ENCODE data around the gene SMYD3. TPM values are rescaled to one million over a fixed set of nuclear protein-coding genes. Genes with fewer than 3 reads are reported as not detected.

SMYD3 gene
- total and polyA plus RNA-seq, 2 of the 4 experiments (the other 2 are of a cell fraction): 26.5 to 37.6 TPM

DNA sequence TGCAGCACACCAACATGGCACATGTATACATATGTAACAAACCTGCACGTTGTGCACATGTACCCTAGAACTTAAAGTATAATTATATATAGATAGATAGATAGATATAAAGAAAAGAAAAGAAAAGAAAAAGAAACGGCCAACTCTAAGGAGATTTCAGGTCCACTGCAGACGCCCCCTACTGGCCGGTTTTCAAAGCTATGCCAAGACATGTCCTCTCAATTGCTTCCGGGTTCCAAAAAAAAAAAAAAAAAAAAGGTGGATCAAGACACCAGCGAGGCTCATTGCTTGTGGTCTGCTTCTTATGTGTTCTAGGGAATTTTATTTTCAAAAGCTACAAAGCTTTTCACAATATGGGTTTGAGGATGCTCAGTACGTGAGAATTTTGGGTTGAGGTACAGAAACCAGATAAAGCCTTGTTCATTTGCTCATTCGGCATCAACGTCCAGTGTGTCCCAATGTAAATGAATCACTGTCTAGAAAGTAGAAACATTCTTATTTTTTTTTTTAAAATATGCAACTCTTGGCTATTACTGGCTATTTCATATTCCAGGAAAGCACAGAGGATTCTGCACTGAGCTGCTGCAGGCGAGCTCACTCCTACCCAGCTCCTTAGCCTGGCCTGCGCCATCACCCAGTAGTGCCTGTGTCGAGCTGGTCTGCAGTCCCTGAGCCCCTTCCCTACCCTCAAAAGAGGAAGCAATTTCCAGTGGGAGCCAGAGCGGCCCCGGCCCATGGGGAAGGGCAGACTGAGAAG is 709.3 kb downstream of the SMYD3 start:
- H3K23ac ChIP-seq (ENCODE audit: low read depth, low read length): no peak overlapping the region
- in situ Hi-C loops (cut with MboI; ENCODE audit: low sequenced_read_pairs) (no loop called here), intact Hi-C loops (cut with micrococcal nuclease) (no loop called here), dilution Hi-C loops (cut with HindIII; ENCODE audit: low sequenced_read_pairs, unreplicated experiment) (no loop called here)
- peak overlapping the region; percentile 44 for H3K4ac ChIP-seq (ENCODE audit: low read depth, low read length)
- peak overlapping the region; percentile 48; the same call in 1 of the 2 replicates for H4K91ac ChIP-seq (ENCODE audit: insufficient read depth, low read depth, low read length)
- H3K56ac ChIP-seq (ENCODE audit: extremely low read depth, insufficient read depth, low read length): no peak overlapping the region
- no peaks in the 10 kb centered on the region for H3K27me3 ChIP-seq (ENCODE audit: control insufficient read depth, insufficient read depth, low read length)
- peaks cover 16% of the 10 kb centered on the region for H3K4me1 ChIP-seq (ENCODE audit: control insufficient read depth, insufficient read depth, low read length)
- H3K14ac ChIP-seq (replicated peaks; ENCODE audit: low read depth, low read length): no peak overlapping the region
- no peak overlapping the region for H2AFZ ChIP-seq (replicated peaks; ENCODE audit: low read length, poor library complexity)
- H2BK5ac ChIP-seq (ENCODE audit: low read depth, low read length, poor library complexity, severe bottlenecking): peak overlapping the region; percentile 68
- H3K79me1 ChIP-seq (ENCODE audit: low read depth in 1 of 2, low read length in 2 of 2): no peaks in the 10 kb centered on the region
- peak; percentile 38; the same call in 1 of the 2 replicates for TF ChIP-seq CTCF (conservative IDR thresholded peaks at IDR 0.05; ENCODE audit: low read depth, low read length)
- TF ChIP-seq RAD21 (IDR thresholded peaks at IDR 0.05; ENCODE audit: low read length): peak; percentile 18; the same call in 1 of the 2 replicates
- TF ChIP-seq MXI1 (IDR thresholded peaks at IDR 0.05; ENCODE audit: borderline replicate concordance, low read depth, low read length): no peak
- H4K5ac ChIP-seq (ENCODE audit: low read depth, low read length): peak overlapping the region; percentile 62
- ChIA-PET POLR2A (ENCODE audit: unreplicated experiment) (no interaction called here), CTCF (interaction anchor here (0.6 to 1.2 kb wide), 3 partner anchors 12 to 186 kb away, joined by 3 to 4 read pairs (median 3); no protein-coding TSS in a partner anchor)
- H2BK20ac ChIP-seq (ENCODE audit: low read depth, low read length): peak overlapping the region; percentile 16; the same call in 1 of the 2 replicates
- H4K8ac ChIP-seq (ENCODE audit: low read depth in 2 of 2, low read length in 2 of 2): peak overlapping the region in 1 of 2 experiments; percentile 63; a peak in 1 of 4 replicates
- H3K9me3 ChIP-seq (ENCODE audit: control insufficient read depth, insufficient read depth, low read length): no peaks in the 10 kb centered on the region
- no peak overlapping the region for H3K9ac ChIP-seq (ENCODE audit: low read depth, low read length)
- no peak overlapping the region; the same call in 1 of the 2 replicates for H2BK120ac ChIP-seq (ENCODE audit: low read depth, low read length)
- peaks cover 8% of the 10 kb centered on the region for H3K9me1 ChIP-seq (ENCODE audit: insufficient read depth, low read length)
- H4K20me1 ChIP-seq (ENCODE audit: insufficient read depth, low read length): no peaks in the 10 kb centered on the region
- H3K4me2 ChIP-seq (ENCODE audit: low read depth, low read length): no peak overlapping the region
- peak overlapping the region; percentile 72 for H2AK5ac ChIP-seq (ENCODE audit: low read depth, low read length)
- H2BK15ac ChIP-seq (ENCODE audit: low read depth, low read length): no peak overlapping the region; the same call in 2 of the 3 replicates
- ATAC-seq (ENCODE audit: low read depth): no peak
- peak overlapping the region; percentile 43; the same call in 1 of the 2 replicates for H3K27ac ChIP-seq (ENCODE audit: insufficient read depth, low read length)
- DNase-seq: no peak
- H3K4me3 ChIP-seq (ENCODE audit: insufficient read depth, low read depth, low read length): no peak overlapping the region
- H2AK9ac ChIP-seq (replicated peaks; ENCODE audit: low read depth, low read length, poor library complexity): no peak overlapping the region
- no TSS peak for BruUV-seq (replicated peaks)
- WGBS, 2 experiments (ENCODE audit: extremely low coverage in 2 of 2, insufficient read length in 1 of 2): no CpG with 5 or more reads among the region's 14 CpGs
- no peaks in the 10 kb centered on the region for H3K36me3 ChIP-seq (ENCODE audit: control insufficient read depth, insufficient read depth, low read length)
- peak overlapping the region; percentile 90 for H3K18ac ChIP-seq (ENCODE audit: low read depth, low read length)
